ENCODE measurements around the gene P2RX5. TPM values are rescaled to one million over a fixed set of nuclear protein-coding genes. Genes with fewer than 3 reads are reported as not detected.

The P2RX5 gene
- total RNA-seq, 4 donors from 2014 or later, result 0.49 to 0.56 TPM; not detected in 2

DNA sequence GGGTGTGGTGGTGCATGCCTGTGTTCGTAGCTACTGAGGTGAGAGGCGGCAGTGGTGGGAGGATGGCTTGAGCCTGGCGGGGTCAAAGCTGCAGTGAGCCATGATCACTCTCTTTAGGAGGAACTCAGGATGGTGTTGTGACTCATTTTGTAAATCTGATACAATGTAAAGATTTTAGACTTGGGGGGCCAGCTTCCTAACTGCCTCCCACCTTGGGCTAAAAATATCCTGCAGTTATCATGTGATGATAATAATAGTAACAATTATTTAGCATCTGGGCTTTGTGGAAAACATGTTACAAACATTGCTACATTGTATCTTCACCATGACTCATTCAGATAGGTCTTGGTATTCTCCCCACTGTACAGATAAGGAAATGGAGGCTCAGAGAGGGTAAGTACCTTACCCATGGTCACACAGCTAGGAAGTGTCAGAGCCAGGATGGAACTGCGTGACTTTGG is 52.0 kb downstream of the P2RX5 start:
- DNase-seq (ENCODE audit: low spot score in 2 of 2), result no peak
- Histone ChIP-seq H3K4me3 (no peak overlapping the region), H3K4me1 (peaks cover 8% of the 10 kb centered on the region), H3K27me3 (no peaks in the 10 kb centered on the region), H3K36me3 (peaks cover 33% of the 10 kb centered on the region), H3K27ac (no peak overlapping the region), H3K9me3 (no peaks in the 10 kb centered on the region)
- 87% methylated on average over 4 of the region's 4 CpGs for WGBS
- TF ChIP-seq POLR2A (IDR thresholded peaks at IDR 0.05), result no peak
- TF ChIP-seq EP300 (IDR thresholded peaks at IDR 0.05), result no peak
- TF ChIP-seq, protein P1, sequence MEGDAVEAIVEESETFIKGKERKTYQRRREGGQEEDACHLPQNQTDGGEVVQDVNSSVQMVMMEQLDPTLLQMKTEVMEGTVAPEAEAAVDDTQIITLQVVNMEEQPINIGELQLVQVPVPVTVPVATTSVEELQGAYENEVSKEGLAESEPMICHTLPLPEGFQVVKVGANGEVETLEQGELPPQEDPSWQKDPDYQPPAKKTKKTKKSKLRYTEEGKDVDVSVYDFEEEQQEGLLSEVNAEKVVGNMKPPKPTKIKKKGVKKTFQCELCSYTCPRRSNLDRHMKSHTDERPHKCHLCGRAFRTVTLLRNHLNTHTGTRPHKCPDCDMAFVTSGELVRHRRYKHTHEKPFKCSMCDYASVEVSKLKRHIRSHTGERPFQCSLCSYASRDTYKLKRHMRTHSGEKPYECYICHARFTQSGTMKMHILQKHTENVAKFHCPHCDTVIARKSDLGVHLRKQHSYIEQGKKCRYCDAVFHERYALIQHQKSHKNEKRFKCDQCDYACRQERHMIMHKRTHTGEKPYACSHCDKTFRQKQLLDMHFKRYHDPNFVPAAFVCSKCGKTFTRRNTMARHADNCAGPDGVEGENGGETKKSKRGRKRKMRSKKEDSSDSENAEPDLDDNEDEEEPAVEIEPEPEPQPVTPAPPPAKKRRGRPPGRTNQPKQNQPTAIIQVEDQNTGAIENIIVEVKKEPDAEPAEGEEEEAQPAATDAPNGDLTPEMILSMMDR (IDR thresholded peaks at IDR 0.05), result no peak
- no peak for TF ChIP-seq POLR2AphosphoS5 (IDR thresholded peaks at IDR 0.05)

- DNase-seq (ENCODE audit: low spot score in 2 of 2), result no peak
- Histone ChIP-seq H3K27ac (no peak overlapping the region), H3K4me1 (peaks cover 10% of the 10 kb centered on the region), H3K27me3 (no peaks in the 10 kb centered on the region), H3K9me3 (no peaks in the 10 kb centered on the region), H3K36me3 (peaks cover 31% of the 10 kb centered on the region), H3K4me3 (no peak overlapping the region)
- TF ChIP-seq, protein P1 (IDR thresholded peaks at IDR 0.05), result no peak
- no peak for TF ChIP-seq EP300 (IDR thresholded peaks at IDR 0.05)
- TF ChIP-seq POLR2AphosphoS5 (IDR thresholded peaks at IDR 0.05), result no peak
- no peak for TF ChIP-seq POLR2A (IDR thresholded peaks at IDR 0.05)
- WGBS, result 86% methylated on average over 13 of the region's 19 CpGs
Measured at GRCh38 chr17:3641717-3642486, 54.1 kb downstream of the P2RX5 start.

DNA sequence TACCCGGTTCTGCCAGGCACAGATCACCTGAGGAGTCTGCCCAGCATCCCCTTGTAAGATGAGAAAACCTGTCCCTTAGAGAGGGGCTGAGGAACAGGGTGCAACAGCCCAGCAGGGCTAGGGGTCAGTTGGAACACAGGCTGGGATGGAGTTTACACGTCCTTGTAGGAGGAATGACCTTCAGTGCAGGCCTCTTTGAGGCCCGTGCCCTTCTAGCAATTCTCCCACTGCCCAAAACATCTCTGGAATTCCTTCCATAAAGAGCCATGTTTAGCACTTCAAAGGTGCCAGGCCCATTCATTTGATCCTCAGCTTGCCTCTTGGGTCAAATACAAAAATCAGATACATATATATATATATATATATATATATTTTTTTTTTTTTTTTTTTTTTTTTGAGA is 54.9 kb downstream of the P2RX5 start:
- no peak for DNase-seq (ENCODE audit: low spot score in 2 of 2)
- WGBS, result 77% methylated on average over 3 of the region's 3 CpGs
- peaks cover 24% of the 10 kb centered on the region for H3K36me3 ChIP-seq
- H3K4me1 ChIP-seq, result peaks cover 11% of the 10 kb centered on the region
- H3K4me3 ChIP-seq, result no peak overlapping the region
- H3K27ac ChIP-seq, result no peak overlapping the region
- no peaks in the 10 kb centered on the region for H3K27me3 ChIP-seq
- no peak for TF ChIP-seq EP300 (IDR thresholded peaks at IDR 0.05)
- TF ChIP-seq, protein P1 (IDR thresholded peaks at IDR 0.05), result no peak
- TF ChIP-seq POLR2A (IDR thresholded peaks at IDR 0.05), result no peak
- no peak for TF ChIP-seq POLR2AphosphoS5 (IDR thresholded peaks at IDR 0.05)
- H3K9me3 ChIP-seq, result no peaks in the 10 kb centered on the region

DNA sequence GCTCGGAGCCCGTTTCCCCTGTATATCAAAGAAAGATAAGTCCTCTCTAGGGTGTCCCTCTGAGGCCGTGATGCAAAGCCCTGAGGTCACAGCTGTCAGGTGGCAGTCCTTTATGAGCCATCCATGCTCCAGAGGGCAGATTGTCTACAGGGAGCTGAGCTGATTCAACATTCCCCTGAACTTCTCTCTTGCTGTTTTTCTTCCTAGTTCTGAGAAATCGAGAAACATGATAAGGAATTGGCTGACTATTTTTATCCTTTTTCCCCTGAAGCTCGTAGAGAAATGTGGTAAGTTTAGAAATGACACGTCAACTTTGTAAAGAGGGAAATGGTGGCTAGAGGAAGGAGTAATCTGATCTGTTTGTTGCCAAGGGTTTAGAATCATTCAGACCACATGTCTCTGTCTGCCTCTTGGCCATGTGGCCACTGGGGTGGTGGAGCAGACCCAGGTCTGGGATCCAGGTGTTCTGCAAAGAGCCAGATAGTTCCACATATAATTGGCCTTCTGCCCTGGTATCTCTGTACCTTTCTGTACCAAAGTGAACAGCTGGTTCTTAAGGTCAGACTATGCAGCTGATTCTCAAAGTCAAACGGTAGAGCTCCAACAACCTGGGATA is 55.9 kb downstream of the P2RX5 start:
- Histone ChIP-seq H3K27ac (no peak overlapping the region), H3K4me3 (no peak overlapping the region), H3K9me3 (no peaks in the 10 kb centered on the region), H3K36me3 (peaks cover 21% of the 10 kb centered on the region), H3K27me3 (no peaks in the 10 kb centered on the region), H3K4me1 (peaks cover 16% of the 10 kb centered on the region)
- 64% methylated on average over 7 of the region's 7 CpGs for WGBS
- no peak for DNase-seq (ENCODE audit: low spot score in 2 of 2)
- TF ChIP-seq POLR2A (IDR thresholded peaks at IDR 0.05) (no peak), EP300 (IDR thresholded peaks at IDR 0.05) (no peak)
- TF ChIP-seq, protein P1 (IDR thresholded peaks at IDR 0.05), result no peak

DNA sequence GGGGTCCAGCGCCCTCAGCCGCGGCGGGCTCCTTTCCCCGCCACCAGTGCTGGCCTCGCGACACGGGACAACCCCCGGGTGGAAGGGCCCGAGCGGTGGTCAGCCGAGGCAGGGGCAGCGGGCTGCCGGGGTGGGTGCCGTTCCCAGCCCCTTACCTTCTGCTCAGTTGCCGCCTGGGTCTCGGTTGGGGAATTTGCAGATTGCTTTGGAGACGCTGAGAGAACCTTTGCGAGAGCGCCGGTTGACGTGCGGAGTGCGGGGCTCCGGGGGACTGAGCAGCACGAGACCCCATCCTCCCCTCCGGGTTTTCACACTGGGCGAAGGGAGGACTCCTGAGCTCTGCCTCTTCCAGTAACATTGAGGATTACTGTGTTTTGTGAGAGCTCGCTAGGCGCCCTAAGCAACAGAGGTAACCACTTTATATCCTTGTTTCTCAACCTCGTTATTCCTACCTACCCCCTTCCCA is 59.0 kb downstream of the P2RX5 start:
- Histone ChIP-seq H3K27me3 (no peaks in the 10 kb centered on the region), H3K36me3 (peaks cover 8% of the 10 kb centered on the region), H3K27ac (peak overlapping the region; percentile 99), H3K4me1 (peaks cover 31% of the 10 kb centered on the region), H3K4me3 (peak overlapping the region; percentile 75), H3K9me3 (no peaks in the 10 kb centered on the region)
- WGBS, result under 1% methylated on average over 16 of the region's 31 CpGs
- no peak for TF ChIP-seq EP300 (IDR thresholded peaks at IDR 0.05)
- TF ChIP-seq POLR2A (IDR thresholded peaks at IDR 0.05), result no peak
- no peak for TF ChIP-seq POLR2AphosphoS5 (IDR thresholded peaks at IDR 0.05)
- TF ChIP-seq, protein P1 (IDR thresholded peaks at IDR 0.05), result no peak
- no peak for DNase-seq (ENCODE audit: low spot score in 2 of 2)

Data from suprapubic skin (tissue), 4 donors.